HuH-7 (cell line): ENCODE measurements around the gene CDSN.
"Not testable (repeated sequence)": the region's sequence is repeated elsewhere in the genome, so short reads cannot be mapped to it uniquely, and the experiment has no call there.

Experiments
- DNase-seq: peaks from one replicate; pipeline ENCODE4 v3.0.0; 2011; ENCODE audit warnings: low spot score

CDSN gene

GRCh38 chr6:31120151-31120915 is at the start of gene CDSN:
CDSN (minus strand) TSS chr6:31120446; CDS start chr6:31120419, 27 bp downstream.
- no peak for DNase-seq

GRCh38 chr6:31169123-31169857 is 49.0 kb upstream of the CDSN start:
- no peak for DNase-seq

GRCh38 chr6:31168606-31169005 is 48.4 kb upstream of the CDSN start:
- no peak for DNase-seq

GRCh38 chr6:31165986-31166385 is 45.7 kb upstream of the CDSN start:
- DNase-seq, result no peak

GRCh38 chr6:31165064-31165832 is 45.0 kb upstream of the CDSN start:
- not testable (repeated sequence) for DNase-seq

- not testable (repeated sequence) for DNase-seq
These were observed 44.3 kb upstream of the CDSN start for GRCh38 chr6:31164475-31165063.

GRCh38 chr6:31163922-31164321 is 43.7 kb upstream of the CDSN start:
- no peak for DNase-seq

GRCh38 chr6:31162463-31163165 is 42.4 kb upstream of the CDSN start:
- DNase-seq, result no peak

- DNase-seq, result no peak
These were observed 41.2 kb upstream of the CDSN start for GRCh38 chr6:31161216-31162126.

GRCh38 chr6:31158863-31159855 is 38.9 kb upstream of the CDSN start:
- no peak for DNase-seq

- DNase-seq, result peak; percentile 96
These were observed 38.1 kb upstream of the CDSN start, which contains the start of gene TCF19 for GRCh38 chr6:31158140-31158862. TCF19 (plus strand) TSS chr6:31158589; CDS start chr6:31159470, 881 bp downstream.

GRCh38 chr6:31157513-31158139 is 37.4 kb upstream of the CDSN start, which contains the start of gene CCHCR1:
CCHCR1 (minus strand) TSS chr6:31157802; CDS start chr6:31157600, 202 bp downstream.
- DNase-seq, result no peak

GRCh38 chr6:31156641-31157040 is 36.4 kb upstream of the CDSN start:
- DNase-seq, result no peak

GRCh38 chr6:31154436-31154835 is 34.2 kb upstream of the CDSN start:
- no peak for DNase-seq

- no peak for DNase-seq
These were observed 32.5 kb upstream of the CDSN start for GRCh38 chr6:31152781-31153180.

- DNase-seq, result no peak
These were observed 29.7 kb upstream of the CDSN start for GRCh38 chr6:31149827-31150447.

GRCh38 chr6:31145386-31145785 is 25.1 kb upstream of the CDSN start:
- DNase-seq, result no peak
